GM19351 (cell line): ENCODE measurements around the gene CLEC12A.

Experiments
- ATAC-seq: cut with Tn5 transposase; IDR thresholded peaks from one replicate; pipeline ENCODE4 v1.9.1; 2021; ENCODE audit warnings: mild to moderate bottlenecking, moderate library complexity; ENCODE audit not compliant: unreplicated experiment

Gene CLEC12A

GRCh38 chr12:10031321-10031720 lies 60.1 kb downstream of the CLEC12A start:
- ATAC-seq = no peak

GRCh38 chr12:10031771-10032175 lies 60.6 kb downstream of the CLEC12A start:
- ATAC-seq = no peak

GRCh38 chr12:10033783-10034545 lies 62.8 kb downstream of the CLEC12A start:
- ATAC-seq = no peak
